GM13977 (cell line): Measurements from ENCODE around the gene CPED1.

Experiments
- DNase-seq: peaks from one replicate; pipeline ENCODE4 v3.0.0; 2012; ENCODE audit warnings: low spot score
- in situ Hi-C: fragments of 300-500 bp; cut with MboI; formaldehyde crosslinking; loops from one replicate; pipeline ENCODE4 v1.12.0; 2022; ENCODE audit warnings: low sequenced_read_pairs, low pct_unique_long_range_greater_than_20kb, mixed read lengths, inconsistent platforms; ENCODE audit not compliant: unreplicated experiment
- TF ChIP-seq, protein P1 (sequence below): IDR thresholded peaks from 2 replicates; pipeline ENCODE4 v1.5.1; 2012; ENCODE audit warnings: mild to moderate bottlenecking, control low read depth; ENCODE audit not compliant: insufficient read depth; ENCODE audit errors: extremely low read depth, missing control alignments

The CPED1 gene

DNA sequence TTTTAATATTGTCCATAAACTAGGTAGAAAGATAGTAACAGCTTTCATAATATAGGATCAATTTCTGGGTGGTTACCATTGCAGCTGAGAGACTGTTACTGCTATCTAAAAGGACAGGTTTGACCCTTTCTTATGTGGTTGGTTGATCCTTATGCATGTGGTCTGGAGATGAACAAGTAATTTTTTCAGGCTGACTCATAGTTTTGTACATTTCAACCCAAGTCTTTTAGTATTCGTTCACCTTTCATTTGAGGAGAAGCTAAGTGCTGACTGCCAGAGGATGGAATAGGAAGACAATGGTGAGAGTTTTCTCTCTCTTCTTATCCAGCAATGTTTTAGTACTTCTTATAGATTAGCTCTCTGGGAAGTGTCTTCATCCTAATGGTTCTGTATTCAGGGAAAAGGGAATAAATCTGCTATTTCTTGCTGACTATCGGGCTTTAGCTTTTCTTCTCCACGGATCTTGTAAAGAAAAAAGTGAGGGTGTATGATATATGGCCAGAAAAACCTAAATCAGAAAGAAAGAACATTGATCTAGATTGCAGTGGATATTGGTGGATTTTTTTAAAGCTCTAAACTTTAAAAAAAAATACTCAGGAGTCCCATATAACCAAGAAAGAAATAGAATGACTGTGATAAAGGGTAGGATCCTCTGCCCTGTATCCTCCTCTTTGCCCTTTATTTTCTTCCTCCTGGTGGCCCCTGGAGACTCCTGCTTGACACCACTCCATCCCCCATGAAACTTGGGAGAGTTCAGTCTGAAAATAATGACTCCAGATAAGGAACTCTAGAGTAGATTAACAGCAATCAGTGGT, 88.0 kb downstream of the CPED1 start:
- in situ Hi-C loops: no loop called here
- DNase-seq: no peak
- TF ChIP-seq, protein P1, sequence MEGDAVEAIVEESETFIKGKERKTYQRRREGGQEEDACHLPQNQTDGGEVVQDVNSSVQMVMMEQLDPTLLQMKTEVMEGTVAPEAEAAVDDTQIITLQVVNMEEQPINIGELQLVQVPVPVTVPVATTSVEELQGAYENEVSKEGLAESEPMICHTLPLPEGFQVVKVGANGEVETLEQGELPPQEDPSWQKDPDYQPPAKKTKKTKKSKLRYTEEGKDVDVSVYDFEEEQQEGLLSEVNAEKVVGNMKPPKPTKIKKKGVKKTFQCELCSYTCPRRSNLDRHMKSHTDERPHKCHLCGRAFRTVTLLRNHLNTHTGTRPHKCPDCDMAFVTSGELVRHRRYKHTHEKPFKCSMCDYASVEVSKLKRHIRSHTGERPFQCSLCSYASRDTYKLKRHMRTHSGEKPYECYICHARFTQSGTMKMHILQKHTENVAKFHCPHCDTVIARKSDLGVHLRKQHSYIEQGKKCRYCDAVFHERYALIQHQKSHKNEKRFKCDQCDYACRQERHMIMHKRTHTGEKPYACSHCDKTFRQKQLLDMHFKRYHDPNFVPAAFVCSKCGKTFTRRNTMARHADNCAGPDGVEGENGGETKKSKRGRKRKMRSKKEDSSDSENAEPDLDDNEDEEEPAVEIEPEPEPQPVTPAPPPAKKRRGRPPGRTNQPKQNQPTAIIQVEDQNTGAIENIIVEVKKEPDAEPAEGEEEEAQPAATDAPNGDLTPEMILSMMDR: no peak

DNA sequence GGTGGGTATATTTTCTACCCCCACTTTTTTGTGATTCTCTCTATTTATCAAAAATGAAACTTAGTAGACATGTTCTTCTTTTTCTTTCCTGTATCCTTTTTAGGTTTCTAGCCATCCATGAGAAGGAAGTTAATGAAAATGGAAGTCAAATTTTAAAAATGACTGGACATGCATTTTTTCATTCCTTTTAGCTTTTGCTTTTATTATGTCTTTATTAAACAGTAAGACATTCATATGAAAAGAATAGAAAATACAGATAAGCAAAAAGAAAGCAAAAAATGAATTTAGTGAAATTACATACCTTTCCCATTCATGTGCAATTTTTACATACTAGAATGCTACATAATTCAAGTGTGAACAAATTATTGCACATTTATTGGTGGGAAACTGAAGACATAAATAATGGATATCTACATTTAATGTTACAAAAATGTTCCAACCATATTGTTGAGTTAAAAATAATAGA, 88.7 kb downstream of the CPED1 start:
- DNase-seq: no peak
- TF ChIP-seq, protein P1: no peak
- in situ Hi-C loops: no loop called here

DNA sequence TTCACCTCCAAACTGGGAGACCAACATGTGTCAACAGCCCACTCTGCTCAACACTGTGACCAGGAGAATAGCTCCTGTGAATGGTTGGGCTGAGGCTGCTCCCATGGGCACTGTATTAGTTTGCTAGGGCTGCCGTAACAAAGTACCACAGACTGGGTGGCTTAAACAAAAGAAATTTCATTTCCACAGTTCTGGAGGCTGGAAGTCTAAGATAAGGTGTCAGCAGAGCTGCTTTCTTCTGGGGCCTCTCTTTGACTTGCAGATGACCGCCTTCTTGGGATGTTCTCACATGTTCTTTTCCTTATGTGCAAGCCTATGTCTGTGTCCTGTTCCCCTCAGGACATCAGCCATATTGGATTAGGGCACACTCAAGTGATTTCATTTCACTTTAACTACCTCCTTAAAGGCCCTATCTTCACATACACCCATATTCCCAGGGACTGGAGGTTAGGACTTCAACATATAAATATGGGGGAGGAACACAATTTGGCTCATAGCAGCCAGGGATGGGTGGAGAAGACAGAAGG, 90.3 kb downstream of the CPED1 start:
- DNase-seq: no peak
- TF ChIP-seq, protein P1: no peak
- in situ Hi-C loops: no loop called here

DNA sequence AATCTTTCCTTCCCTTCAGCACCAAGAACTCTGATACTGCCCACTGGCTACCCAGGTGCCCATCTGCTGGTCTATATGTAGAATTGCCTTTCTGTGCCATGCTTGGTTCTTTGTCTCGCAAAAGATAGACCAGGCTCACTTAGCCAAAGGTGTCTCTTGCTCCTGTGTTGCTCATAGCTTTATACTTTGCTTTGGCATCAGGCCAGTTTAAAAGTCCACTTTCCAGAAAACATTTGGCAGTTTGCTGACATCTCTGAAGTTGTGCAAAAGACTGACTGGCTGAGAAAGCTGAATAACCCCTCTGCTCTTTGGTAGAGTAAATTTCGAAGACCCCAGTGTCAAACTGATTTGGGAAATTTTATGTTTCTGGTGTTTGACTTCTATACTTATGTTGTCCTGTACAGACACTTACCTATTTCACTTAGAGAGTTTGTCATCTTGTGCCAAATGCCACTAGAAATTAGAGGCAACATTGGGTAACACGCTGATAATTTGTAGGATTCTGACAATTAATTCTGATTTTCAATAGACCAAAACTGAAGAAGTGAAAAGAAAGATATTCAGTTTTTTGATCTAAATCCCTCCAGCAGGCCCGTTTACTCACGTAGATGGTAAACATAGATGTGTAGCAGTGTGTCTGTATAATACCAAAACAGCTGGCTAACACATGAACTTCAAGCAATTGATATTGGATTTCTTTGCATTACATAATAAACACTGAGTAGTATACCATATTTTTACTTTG, 91.1 kb downstream of the CPED1 start:
- TF ChIP-seq, protein P1: no peak
- in situ Hi-C loops: loop anchor here (10.0 kb wide), 1 partner anchor 85 kb away; no protein-coding TSS in a partner anchor
- no peak for DNase-seq

DNA sequence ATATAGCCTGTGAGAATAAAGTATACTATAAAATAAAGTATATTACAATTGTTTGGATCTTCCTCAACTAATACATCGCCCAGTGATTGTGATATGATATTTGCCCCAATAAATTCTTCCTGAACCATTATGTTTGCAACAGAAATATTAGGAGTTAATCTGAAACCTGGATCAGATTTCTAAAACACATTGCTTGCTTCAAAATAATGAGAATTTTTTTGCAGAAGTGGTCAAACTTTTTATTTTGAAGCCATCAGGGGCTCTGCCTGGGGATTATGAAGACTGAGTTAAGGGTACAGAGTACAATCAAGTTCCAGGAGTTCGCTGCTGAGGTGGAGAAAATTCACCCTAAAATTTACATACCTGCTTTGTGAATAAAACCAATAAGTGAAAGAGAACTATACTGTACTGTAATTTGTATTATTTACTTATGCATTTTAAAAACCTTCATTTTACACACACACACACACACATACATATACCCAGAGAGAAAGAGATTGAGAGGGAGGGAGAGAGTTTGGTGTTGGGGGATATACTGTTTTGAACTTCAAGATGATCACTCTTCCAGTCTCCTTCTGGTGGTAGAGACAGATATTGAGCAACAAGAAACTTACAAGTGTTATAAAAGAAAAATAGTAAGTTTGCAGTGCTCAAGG, 91.9 kb downstream of the CPED1 start:
- in situ Hi-C loops: loop anchor here (10.0 kb wide), 1 partner anchor 86 kb away; no protein-coding TSS in a partner anchor
- DNase-seq: no peak
- TF ChIP-seq, protein P1: no peak

DNA sequence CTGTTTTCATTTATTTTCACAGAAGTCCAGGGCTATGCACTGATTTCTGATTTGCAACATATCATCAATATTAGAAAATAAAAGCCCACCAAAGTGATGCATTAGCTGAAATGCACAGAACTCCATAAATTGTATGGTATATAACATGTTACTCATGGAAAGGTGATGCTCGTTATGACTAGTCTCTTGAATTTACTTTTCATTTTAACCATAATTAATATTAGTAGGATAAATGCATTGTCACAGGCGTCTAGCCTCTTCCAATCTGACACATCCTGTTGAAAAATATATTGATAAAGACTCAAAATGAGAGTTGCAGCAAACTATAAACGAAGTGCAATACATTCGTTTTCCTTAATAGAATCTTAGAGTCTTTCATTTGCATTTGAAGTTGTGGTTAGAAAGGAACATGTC, 92.4 kb downstream of the CPED1 start:
- in situ Hi-C loops: loop anchor here (10.0 kb wide), 1 partner anchor 86 kb away; no protein-coding TSS in a partner anchor
- DNase-seq: no peak

More for the DNA sequence above, 92.4 kb downstream of the CPED1 start:
- TF ChIP-seq, protein P1: no peak
